Keratinocyte (primary cell): ENCODE data around the gene PLK4. TPM values are rescaled to one million over a fixed set of nuclear protein-coding genes. Genes with fewer than 3 reads are reported as not detected.
"Not testable (repeated sequence)": the region's sequence is repeated elsewhere in the genome, so short reads cannot be mapped to it uniquely, and the experiment has no call there.

Experiments
- DNase-seq: peaks from one replicate; pipeline ENCODE4 v3.0.0-alpha.2; 2011; ENCODE audit warnings: low read depth, missing footprints, low spot score
- FAIRE-seq: peaks from 2 replicates; lab custom pipeline; 2011; peaks lifted over from hg19 to GRCh38; lab: Jason Lieb, UNC
- H2AFZ ChIP-seq: 2 replicates; pipeline ENCODE4 v1.6.0; 2012; ENCODE audit warnings: low read length, control low read depth, inconsistent platforms; ENCODE audit not compliant: control insufficient read depth
- H3K27ac ChIP-seq: 2 replicates; pipeline ENCODE4 v1.5.1; 2011; ENCODE audit warnings: low read length; ENCODE audit not compliant: control insufficient read depth, insufficient read depth
- H3K27me3 ChIP-seq: 3 replicates; pipeline ENCODE4 v1.6.0; 2011; ENCODE audit warnings: low read length; ENCODE audit not compliant: control insufficient read depth, insufficient read depth; ENCODE audit errors: extremely low read depth
- H3K36me3 ChIP-seq, 2 experiments: 2 replicates in 1 of 2; 3 replicates in 1 of 2; pipeline ENCODE4 v1.5.1; 2011; ENCODE audit warnings: low read length in 2 of 2, mild to moderate bottlenecking in 1 of 2; ENCODE audit not compliant: control insufficient read depth in 2 of 2, insufficient read depth in 2 of 2; ENCODE audit errors: extremely low read depth in 1 of 2
- H3K4me1 ChIP-seq: 3 replicates; pipeline ENCODE4 v1.5.1; 2011; ENCODE audit warnings: low read length; ENCODE audit not compliant: control insufficient read depth, insufficient read depth; ENCODE audit errors: extremely low read depth
- H3K4me2 ChIP-seq: 3 replicates; pipeline ENCODE4 v1.6.0; 2011; ENCODE audit warnings: low read depth, low read length; ENCODE audit not compliant: control insufficient read depth, insufficient read depth; ENCODE audit errors: extremely low read depth
- H3K4me3 ChIP-seq, 3 experiments: fragments of 200-600 bp in 1 of 3; sonication (generic) in 1 of 3; 2 replicates in 2 of 3; 3 replicates in 1 of 3; pipeline ENCODE4 v1.5.1; 2011 to 2016; ENCODE audit warnings: low read length in 3 of 3, mild to moderate bottlenecking in 3 of 3, control low read depth in 2 of 3, inconsistent platforms in 1 of 3, low read depth in 1 of 3, mixed read lengths in 1 of 3, mixed run types in 1 of 3, moderate library complexity in 1 of 3; ENCODE audit not compliant: control insufficient read depth in 2 of 3, insufficient read depth in 2 of 3; ENCODE audit errors: extremely low read depth in 1 of 3
- H3K79me2 ChIP-seq: 2 replicates; pipeline ENCODE4 v1.6.0; 2012; ENCODE audit warnings: low read length; ENCODE audit not compliant: control insufficient read depth, insufficient read depth
- H3K9ac ChIP-seq: 3 replicates; pipeline ENCODE4 v1.6.0; 2011; ENCODE audit warnings: low read length; ENCODE audit not compliant: control insufficient read depth, insufficient read depth; ENCODE audit errors: extremely low read depth
- H3K9me1 ChIP-seq: 3 replicates; pipeline ENCODE4 v1.6.0; 2011; ENCODE audit warnings: low read length; ENCODE audit not compliant: control insufficient read depth, insufficient read depth; ENCODE audit errors: extremely low read depth
- H3K9me3 ChIP-seq: 2 replicates; pipeline ENCODE4 v1.5.1; 2012; ENCODE audit warnings: low read depth, low read length; ENCODE audit not compliant: control insufficient read depth
- H4K20me1 ChIP-seq: 3 replicates; pipeline ENCODE4 v1.6.0; 2011; ENCODE audit warnings: low read length; ENCODE audit not compliant: control insufficient read depth, insufficient read depth; ENCODE audit errors: extremely low read depth
- CTCF ChIP-seq, 3 experiments: IDR thresholded peaks in 1 of 3; conservative IDR thresholded peaks in 1 of 3; optimal IDR thresholded peaks in 1 of 3; 2 replicates in 2 of 3; 3 replicates in 1 of 3; pipeline versions ENCODE3 to v1.5.1; 2011; ENCODE audit warnings: low read length in 3 of 3, mild to moderate bottlenecking in 3 of 3, moderate library complexity in 2 of 3, control low read depth in 1 of 3, inconsistent platforms in 1 of 3; ENCODE audit not compliant: insufficient read depth in 2 of 3; ENCODE audit errors: extremely low read depth in 1 of 3
- EZH2 ChIP-seq: IDR thresholded peaks from one replicate; pipeline ENCODE4 v1.6.1; 2012; ENCODE audit warnings: inconsistent platforms, mild to moderate bottlenecking, low read length, moderate library complexity
- dilution Hi-C: fragments of 300-500 bp; cut with MboI; formaldehyde crosslinking; loops from one replicate; pipeline ENCODE4 v1.7.0; 2020; ENCODE audit warnings: low sequenced_read_pairs; ENCODE audit not compliant: extremely low pct_ligation_motif_present
- polyA plus RNA-seq, 5 experiments: library from polyadenylated mRNA; depleted of rRNA in 3 of 5; stranded (reverse) in 3 of 5; stranded (forward) in 1 of 5; unstranded in 1 of 5; fragments of >200 nt; gene quantifications; 1 replicate in 1 of 5; 2 replicates in 3 of 5; 3 replicates in 1 of 5; pipeline versions ENCODE4 v1.2.1 to v1.2.3, GENCODE V29; 2011 to 2012; ENCODE audit warnings: missing spikeins in 2 of 5, low read depth in 1 of 5, low replicate concordance in 1 of 5

PLK4 gene
- polyA plus RNA-seq, 1 donor (not counting 4 experiments of a cell fraction or from before 2014, with no cell fraction given), result 21.4 TPM

GRCh38 chr4:127930175-127930574, 49.5 kb downstream of the PLK4 start:
- no peak overlapping the region for H3K9ac ChIP-seq
- H3K79me2 ChIP-seq, result no peaks in the 10 kb centered on the region
- H2AFZ ChIP-seq, result no peak overlapping the region
- DNase-seq (no peak), FAIRE-seq (no peak)
- H3K9me3 ChIP-seq, result no peaks in the 10 kb centered on the region
- H3K4me1 ChIP-seq, result no peaks in the 10 kb centered on the region
- H3K27ac ChIP-seq, result no peak overlapping the region
- no peaks in the 10 kb centered on the region for H3K27me3 ChIP-seq
- TF ChIP-seq CTCF (optimal IDR thresholded peaks at IDR 0.05 in 1 of 3, IDR thresholded peaks at IDR 0.05 in 1 of 3, conservative IDR thresholded peaks at IDR 0.05 in 1 of 3; ENCODE audit: extremely low read depth in 1 of 3, insufficient read depth in 2 of 3, low read length in 3 of 3) (no peak), EZH2 (no peak)
- H4K20me1 ChIP-seq, result no peaks in the 10 kb centered on the region
- H3K9me1 ChIP-seq, result no peaks in the 10 kb centered on the region
- no peak overlapping the region for H3K4me2 ChIP-seq
- dilution Hi-C loops, result no loop called here
- H3K36me3 ChIP-seq, result no peaks in the 10 kb centered on the region
- no peak overlapping the region for H3K4me3 ChIP-seq

DNA sequence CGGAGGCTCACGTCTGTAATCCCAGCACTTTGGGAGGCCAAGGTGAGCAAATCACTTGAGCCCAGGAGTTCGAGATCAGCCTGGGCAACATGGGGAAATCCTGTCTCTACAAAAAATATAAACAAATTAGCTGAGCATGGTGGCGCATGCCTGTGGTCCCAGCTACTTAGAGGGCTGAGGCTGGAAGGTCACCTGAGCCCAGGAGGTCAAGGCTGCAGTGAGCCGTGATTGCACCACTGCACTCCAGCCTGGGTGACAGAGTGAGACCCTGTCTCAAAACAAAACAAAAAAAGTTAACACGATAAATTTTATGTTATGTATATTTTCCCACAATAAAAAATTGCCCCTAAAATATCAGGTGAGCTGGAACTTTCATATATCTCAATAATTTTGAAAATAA, 51.1 kb downstream of the PLK4 start:
- H3K36me3 ChIP-seq, H3K9me1 ChIP-seq, H3K79me2 ChIP-seq, H3K4me3 ChIP-seq, dilution Hi-C loops, H2AFZ ChIP-seq, H3K9ac ChIP-seq, H4K20me1 ChIP-seq, DNase-seq, H3K27ac ChIP-seq, H3K27me3 ChIP-seq, H3K9me3 ChIP-seq, H3K4me2 ChIP-seq, FAIRE-seq, H3K4me1 ChIP-seq: not testable (repeated sequence)

DNA sequence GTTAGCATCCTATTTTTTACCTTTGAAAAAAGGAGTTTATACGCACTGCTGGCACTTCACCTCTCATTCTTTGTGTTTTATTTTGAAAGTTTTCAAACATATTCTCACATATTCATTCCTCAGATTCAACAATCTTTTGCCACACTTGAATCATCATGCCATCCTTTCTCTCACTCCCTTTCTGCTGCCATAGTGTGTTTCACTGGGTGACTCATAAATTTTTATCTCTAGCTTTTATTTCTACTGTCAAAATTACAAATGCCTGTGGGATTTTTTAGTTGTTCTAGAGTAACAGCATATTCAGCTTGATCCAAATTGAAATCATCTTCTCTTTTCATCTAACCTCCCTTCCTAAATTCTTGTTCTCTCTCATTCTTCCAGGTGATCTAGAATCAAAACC, 56.3 kb downstream of the PLK4 start:
- no peak overlapping the region for H2AFZ ChIP-seq
- no peaks in the 10 kb centered on the region for H4K20me1 ChIP-seq
- H3K4me1 ChIP-seq, result peaks cover 7% of the 10 kb centered on the region
- no peak overlapping the region for H3K27ac ChIP-seq
- no peaks in the 10 kb centered on the region for H3K79me2 ChIP-seq
- H3K9me1 ChIP-seq, result no peaks in the 10 kb centered on the region
- TF ChIP-seq CTCF (optimal IDR thresholded peaks at IDR 0.05 in 1 of 3, IDR thresholded peaks at IDR 0.05 in 1 of 3, conservative IDR thresholded peaks at IDR 0.05 in 1 of 3; ENCODE audit: extremely low read depth in 1 of 3, insufficient read depth in 2 of 3, low read length in 3 of 3) (no peak), EZH2 (no peak)
- dilution Hi-C loops, result no loop called here
- DNase-seq (no peak), FAIRE-seq (no peak)
- H3K27me3 ChIP-seq, result no peaks in the 10 kb centered on the region
- H3K4me2 ChIP-seq, result no peak overlapping the region
- no peaks in the 10 kb centered on the region for H3K9me3 ChIP-seq
- no peak overlapping the region for H3K4me3 ChIP-seq
- H3K36me3 ChIP-seq, result no peaks in the 10 kb centered on the region
- no peak overlapping the region for H3K9ac ChIP-seq
